ENCODE measurements around the gene HSPA14.
"Not testable (repeated sequence)": the region's sequence is repeated elsewhere in the genome, so short reads cannot be mapped to it uniquely, and the experiment has no call there.

The HSPA14 gene

GRCh38 chr10:14837757-14838581 is at the start of gene HSPA14, which contains the start of the genes CDNF and MSANTD7:
Gene HSPA14 (plus strand): TSS chr10:14838306. CDS start chr10:14838403, 97 bp downstream.
Gene CDNF (minus strand): TSS chr10:14838037. CDS start chr10:14837946, 91 bp downstream.
Gene MSANTD7 (plus strand): TSS chr10:14838306. CDS start chr10:14842285, 3,979 bp downstream.
- DNase-seq = peak; percentile 97

DNA sequence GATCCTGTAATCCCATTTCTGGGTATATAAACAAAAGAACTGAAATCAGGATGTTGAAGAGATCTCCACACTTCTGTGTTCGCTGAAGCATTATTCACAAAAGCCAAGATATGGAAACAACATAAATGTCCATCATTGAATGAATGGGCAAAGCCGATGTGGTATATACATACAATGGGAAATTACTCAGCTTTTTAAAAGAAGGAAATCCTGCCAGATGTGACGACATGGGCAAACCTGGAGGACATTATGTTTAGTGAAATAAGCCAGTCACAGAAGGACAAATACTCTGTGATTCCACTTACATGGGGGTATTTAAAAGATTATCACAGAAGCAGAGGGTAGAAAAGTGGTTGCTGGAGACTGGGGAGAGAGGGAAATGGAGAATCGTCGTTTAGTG is 39.5 kb upstream of the HSPA14 start:
- no peak for DNase-seq

DNA sequence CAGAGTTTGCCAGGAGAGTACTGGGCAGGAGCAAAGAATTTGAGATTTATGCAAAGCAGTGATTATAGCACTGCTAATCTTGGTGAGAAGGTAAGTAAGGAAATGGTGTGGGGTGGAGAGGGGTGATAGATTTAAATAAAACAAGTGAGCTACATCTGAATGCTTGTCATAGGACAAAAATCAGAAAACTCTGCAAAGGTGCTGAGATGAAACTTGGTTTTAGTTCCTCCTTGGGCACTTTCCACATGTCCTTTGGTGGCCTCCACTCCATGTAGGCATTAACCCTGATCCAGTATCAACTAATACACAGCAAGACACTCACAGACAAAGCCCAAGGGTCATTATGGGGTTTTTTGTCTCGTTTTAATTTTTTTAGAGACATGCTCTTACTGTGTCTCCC is 37.7 kb upstream of the HSPA14 start:
- DNase-seq = no peak

DNA sequence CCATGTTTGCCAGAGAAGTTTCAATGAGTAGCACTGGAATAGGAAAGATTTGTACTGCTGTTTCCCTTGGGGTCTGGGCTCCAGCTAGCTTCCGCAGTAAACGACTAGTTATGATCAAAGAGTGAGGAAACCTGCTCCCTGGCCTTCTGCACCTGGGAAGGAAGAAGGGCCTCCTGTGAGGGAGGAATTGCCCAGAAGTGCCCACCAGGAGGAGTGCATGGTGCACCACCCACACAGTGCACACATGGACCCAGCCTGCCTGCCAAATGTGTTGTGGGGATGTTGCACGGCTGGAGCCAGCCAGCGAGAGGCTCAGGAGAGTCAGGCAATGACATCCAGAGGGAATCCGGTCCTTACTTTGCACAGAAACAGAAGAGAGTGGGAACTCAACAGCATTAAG is 36.4 kb upstream of the HSPA14 start:
- no peak for DNase-seq

DNA sequence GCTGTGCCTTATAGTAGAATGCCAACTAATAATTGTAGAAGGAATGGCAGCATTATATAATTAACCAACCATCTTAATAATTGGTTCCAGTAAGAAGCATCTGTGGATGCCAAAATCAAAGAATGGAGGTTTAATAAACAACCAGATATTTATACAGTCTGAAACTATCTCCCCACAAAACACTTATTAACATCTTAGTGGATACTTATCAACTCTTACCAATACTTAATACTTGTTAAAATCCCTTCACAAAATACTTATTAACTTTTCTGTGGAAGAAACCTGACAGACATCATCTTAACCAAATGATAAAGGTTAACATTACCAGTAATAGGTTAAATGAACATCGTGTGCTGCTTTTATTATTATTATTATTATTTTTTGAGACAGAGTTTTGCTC is 34.3 kb upstream of the HSPA14 start:
- DNase-seq = no peak

GRCh38 chr10:14806318-14806717 is 31.8 kb upstream of the HSPA14 start:
- no peak for DNase-seq

GRCh38 chr10:14810969-14811953 is 26.8 kb upstream of the HSPA14 start:
- no peak for DNase-seq

GRCh38 chr10:14812271-14812670 is 25.8 kb upstream of the HSPA14 start:
- DNase-seq = no peak

- DNase-seq = no peak
Observed at GRCh38 chr10:14815681-14816080, 22.4 kb upstream of the HSPA14 start.

GRCh38 chr10:14816717-14817116 is 21.4 kb upstream of the HSPA14 start:
- not testable (repeated sequence) for DNase-seq

DNA sequence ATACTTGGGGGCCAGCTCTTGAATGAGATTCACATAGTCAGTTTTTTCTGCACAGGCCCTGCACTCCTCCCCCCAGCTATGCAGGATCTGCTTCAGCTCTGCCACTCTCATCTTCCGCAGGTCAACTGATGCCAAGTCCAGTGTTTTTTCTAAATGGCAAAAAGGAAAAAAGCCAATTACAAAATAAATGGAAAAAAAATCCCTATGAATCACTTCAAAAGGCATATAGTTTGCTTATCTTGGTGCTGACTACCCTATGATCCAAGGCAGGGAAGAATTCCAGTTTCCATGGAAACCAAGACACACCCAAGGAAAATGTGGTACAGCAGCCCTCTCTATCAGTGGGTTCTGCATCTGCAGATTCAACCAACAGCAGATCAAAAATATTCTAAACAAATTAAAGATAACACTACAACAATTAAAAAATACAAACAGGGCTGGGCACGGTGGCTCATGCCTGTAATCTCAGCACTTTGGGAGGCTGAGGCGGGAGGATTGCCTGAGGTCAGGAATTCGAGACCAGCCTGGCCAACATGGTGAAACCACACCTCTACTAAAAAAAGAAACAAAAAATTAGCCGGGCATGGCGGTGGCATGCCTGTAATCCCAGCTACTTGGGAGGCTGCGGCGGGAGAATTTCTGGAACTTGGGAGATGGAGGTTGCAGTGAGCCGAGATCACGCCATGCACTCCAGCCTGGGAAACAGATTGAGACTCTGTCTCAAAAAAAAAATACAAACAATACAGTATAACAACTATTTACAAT is 17.9 kb upstream of the HSPA14 start:
- no peak for DNase-seq

GRCh38 chr10:14820775-14821154 is 17.3 kb upstream of the HSPA14 start:
- no peak for DNase-seq

GRCh38 chr10:14821635-14822375 is 16.3 kb upstream of the HSPA14 start:
- DNase-seq = no peak

GRCh38 chr10:14822879-14823755 is 15.0 kb upstream of the HSPA14 start:
- no peak for DNase-seq

DNA sequence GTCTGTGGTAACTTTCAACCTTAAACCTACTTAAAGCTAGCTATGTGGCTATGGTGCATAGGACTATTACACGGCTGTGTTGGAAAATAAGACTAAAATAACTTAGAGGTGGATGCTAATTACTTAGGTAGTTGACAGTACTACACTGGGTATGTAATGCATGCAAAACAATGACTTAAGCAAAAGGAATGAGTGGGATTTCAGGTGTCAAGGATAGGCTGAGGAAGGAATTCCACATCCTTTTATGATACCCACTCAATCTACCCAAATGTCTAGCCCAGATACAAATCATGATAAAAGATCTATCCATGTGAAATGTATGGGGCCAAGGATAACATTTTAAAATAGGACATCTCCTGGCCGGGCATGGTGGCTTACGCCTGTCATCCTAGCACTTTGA is 14.1 kb upstream of the HSPA14 start:
- DNase-seq = no peak

DNA sequence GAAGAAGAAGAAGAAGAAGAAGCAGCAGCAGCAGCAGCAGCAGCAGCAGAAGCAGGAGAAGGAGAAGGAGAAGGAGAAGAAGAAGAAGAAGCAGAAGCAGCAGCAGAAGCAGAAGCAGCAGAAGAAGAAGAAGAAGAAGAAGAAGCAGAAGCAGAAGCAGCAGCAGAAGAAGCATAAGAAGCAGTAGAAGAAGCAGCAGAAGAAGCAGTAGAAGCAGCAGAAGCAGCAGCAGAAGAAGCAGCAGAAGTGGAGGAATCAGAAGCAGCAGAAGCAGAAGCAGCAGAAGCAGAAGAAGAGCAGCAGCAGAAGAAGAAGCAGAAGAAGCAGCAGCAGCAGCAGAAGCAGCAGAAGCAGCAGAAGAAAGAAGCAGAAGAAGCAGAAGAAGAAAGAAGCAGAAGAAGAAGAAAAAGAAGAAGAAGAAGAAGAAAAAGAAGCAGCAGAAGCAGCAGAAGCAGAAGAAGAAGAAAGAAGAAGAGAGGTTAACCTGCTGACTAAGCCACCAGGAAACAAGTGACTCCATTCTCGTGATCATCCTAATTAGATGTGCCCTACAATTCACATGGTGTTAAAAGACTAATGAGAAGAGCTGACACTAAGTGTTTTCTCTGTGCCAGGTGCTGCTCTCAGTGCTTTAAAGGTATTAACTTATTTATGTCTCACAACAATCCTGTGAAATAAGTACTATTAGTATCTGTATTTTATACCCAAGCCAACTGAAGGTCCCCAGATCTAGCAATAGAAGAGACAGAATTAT is 11.9 kb upstream of the HSPA14 start:
- DNase-seq = no peak

GRCh38 chr10:14833106-14833505 is 5.0 kb upstream of the HSPA14 start:
- DNase-seq = no peak

GRCh38 chr10:14836208-14836607 is 1.9 kb upstream of the HSPA14 start:
- DNase-seq = no peak

DNA sequence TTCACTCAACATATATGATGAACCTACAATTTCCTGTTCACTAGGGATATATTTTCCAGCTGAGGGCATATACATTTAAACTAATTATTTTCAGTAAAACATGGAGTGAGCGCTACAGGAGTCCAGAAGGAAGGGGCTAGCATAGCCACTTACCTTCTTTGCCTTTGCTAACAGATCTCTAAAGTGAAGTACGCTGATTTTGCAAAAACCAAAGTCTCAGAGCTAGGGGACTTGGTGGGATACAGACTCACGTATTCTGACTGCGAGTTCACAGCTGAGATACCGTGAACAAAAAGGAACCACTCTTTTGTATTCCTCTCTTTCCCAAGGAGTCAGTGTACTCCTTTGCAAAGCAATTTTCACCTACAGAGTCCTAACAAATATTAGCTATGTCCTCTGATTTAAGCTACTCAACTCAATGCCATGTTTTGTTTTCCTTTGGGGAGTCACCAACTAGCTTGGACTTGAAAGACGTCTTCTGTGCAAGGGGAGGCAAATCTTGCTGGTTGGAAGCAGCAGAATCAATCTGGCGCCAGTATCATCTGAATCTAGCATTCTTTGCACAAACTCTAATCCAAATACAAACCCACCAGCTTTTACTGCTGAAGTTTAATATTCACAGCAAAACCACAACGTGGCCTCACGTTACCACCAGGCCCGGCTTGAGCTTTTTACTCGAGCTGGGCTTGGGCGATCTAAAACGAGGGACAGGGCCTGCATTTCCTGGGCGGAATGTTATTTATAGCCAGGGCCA is 926 bp upstream of the HSPA14 start:
- no peak for DNase-seq
